Ovary (tissue), 3 donors: ENCODE results near the gene PDIA3.
"Not testable (repeated sequence)": the region's sequence is repeated elsewhere in the genome, so short reads cannot be mapped to it uniquely, and the experiment has no call there.

Experiments used
- CTCF ChIP-seq, 3 donors: fragments of 450-650 bp in 2 of 3; fragments of 200-600 bp in 1 of 3; IDR thresholded peaks; one replicate each; pipeline versions ENCODE4 v1.5.1 to v1.8.0; 2016 to 2022; ENCODE audit warnings: antibody characterized with exemption in 3 of 3, mild to moderate bottlenecking in 1 of 3
- POLR2A ChIP-seq: fragments of 450-650 bp; IDR thresholded peaks from one replicate; pipeline ENCODE4 v1.6.1; 2017; ENCODE audit warnings: antibody characterized with exemption, mild to moderate bottlenecking, moderate library complexity
- donor health status: DM: no; HTN: no; CAD: no.

GRCh38 chr15:43746903-43747309 lies 668 bp downstream of the PDIA3 start:
- TF ChIP-seq CTCF (IDR thresholded peaks at IDR 0.05); POLR2A: not testable (repeated sequence)
